Lower lobe of right lung (tissue), 2 donors: ENCODE data around the gene KIRREL1. TPM values are rescaled to one million over a fixed set of nuclear protein-coding genes. Genes with fewer than 3 reads are reported as not detected.

Source experiments
- ATAC-seq, 2 donors: fragments of 200-7000 bp; cut with Tn5 transposase; one replicate each; pipeline ENCODE4 v1.9.1; 2020 to 2022; ENCODE audit warnings: mild to moderate bottlenecking in 2 of 2, moderate library complexity in 2 of 2
- DNase-seq: peaks from one replicate; pipeline ENCODE4 v3.0.0-alpha.2; 2020
- H3K27ac ChIP-seq: fragments of 200-600 bp; one replicate; pipeline ENCODE4 v1.8.0; 2022
- H3K27me3 ChIP-seq: fragments of 200-600 bp; one replicate; pipeline ENCODE4 v1.8.0; 2022; ENCODE audit warnings: low read depth
- H3K36me3 ChIP-seq: fragments of 200-600 bp; one replicate; pipeline ENCODE4 v1.8.0; 2022; ENCODE audit warnings: mild to moderate bottlenecking
- H3K4me1 ChIP-seq: fragments of 200-600 bp; one replicate; pipeline ENCODE4 v1.8.0; 2022
- H3K4me3 ChIP-seq: fragments of 200-600 bp; one replicate; pipeline ENCODE4 v1.8.0; 2022; ENCODE audit warnings: mild to moderate bottlenecking
- H3K9me3 ChIP-seq: fragments of 200-600 bp; one replicate; pipeline ENCODE4 v1.8.0; 2022
- CTCF ChIP-seq: fragments of 200-600 bp; IDR thresholded peaks from one replicate; pipeline ENCODE4 v1.8.0; 2022; ENCODE audit warnings: antibody characterized with exemption, mild to moderate bottlenecking
- intact Hi-C: fragments of 100-400 bp; cut with DNase I; formaldehyde crosslinking; loops from one replicate; pipeline ENCODE4 v1.11.0; 2022
- total RNA-seq: library from RNA; stranded (reverse); fragmentation: NEBNext Ultra II Directional; extraction: Animal tissue kit (Norgen Biotek cat#: 25700); gene quantifications from one replicate; pipeline ENCODE4 v1.2.1, GENCODE V29; 2021
- donor health status: DM: no; HTN: yes; CAD: no; lungs with severe emphysema.

KIRREL1 gene
- total RNA-seq, 1 donor from 2014 or later = 26.9 TPM

- Histone ChIP-seq H3K9me3 (no peaks in the 10 kb centered on the region), H3K27ac (no peak overlapping the region), H3K36me3 (peaks cover 59% of the 10 kb centered on the region), H3K27me3 (no peaks in the 10 kb centered on the region), H3K4me3 (no peak overlapping the region), H3K4me1 (no peaks in the 10 kb centered on the region)
- no peak for DNase-seq
- no peak for ATAC-seq
- intact Hi-C loops = no loop called here
- no peak for TF ChIP-seq CTCF
Measured at GRCh38 chr1:158084747-158085146, 91.3 kb downstream of the KIRREL1 start.

DNA sequence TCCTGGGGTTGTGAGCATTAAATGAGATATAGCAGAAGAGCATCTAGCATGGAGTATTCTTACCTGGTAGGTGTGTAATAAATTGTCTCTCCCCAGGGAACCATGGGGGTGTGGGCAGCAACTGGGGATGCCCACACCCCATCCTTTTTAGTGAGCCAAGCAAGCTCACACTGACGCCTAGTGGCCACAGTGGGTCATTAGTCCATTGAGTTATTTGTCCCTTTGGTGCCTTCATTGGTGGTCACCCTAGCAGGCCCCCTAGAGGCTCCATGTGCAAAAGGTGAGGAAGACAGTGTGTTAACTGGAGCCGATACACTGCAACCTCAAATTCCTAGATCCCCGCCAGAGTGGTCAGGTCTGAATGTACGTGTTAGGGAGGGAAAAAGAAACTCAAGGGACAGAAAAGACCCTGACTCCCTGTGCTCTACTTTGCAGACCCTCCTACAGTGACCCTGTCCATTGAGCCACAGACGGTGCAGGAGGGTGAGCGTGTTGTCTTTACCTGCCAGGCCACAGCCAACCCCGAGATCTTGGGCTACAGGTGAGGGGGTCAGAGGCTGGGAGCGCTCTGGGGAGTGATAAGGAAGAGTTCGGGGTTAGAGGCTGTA, 94.0 kb downstream of the KIRREL1 start:
- H3K27me3 ChIP-seq = no peaks in the 10 kb centered on the region
- peaks cover 60% of the 10 kb centered on the region for H3K36me3 ChIP-seq
- intact Hi-C loops = no loop called here
- ATAC-seq (peak; percentile 67 to 76), DNase-seq (no peak)
- H3K27ac ChIP-seq = no peak overlapping the region
- H3K4me3 ChIP-seq = no peak overlapping the region
- H3K9me3 ChIP-seq = no peaks in the 10 kb centered on the region
- TF ChIP-seq CTCF = peak; percentile 80
- H3K4me1 ChIP-seq = no peaks in the 10 kb centered on the region

DNA sequence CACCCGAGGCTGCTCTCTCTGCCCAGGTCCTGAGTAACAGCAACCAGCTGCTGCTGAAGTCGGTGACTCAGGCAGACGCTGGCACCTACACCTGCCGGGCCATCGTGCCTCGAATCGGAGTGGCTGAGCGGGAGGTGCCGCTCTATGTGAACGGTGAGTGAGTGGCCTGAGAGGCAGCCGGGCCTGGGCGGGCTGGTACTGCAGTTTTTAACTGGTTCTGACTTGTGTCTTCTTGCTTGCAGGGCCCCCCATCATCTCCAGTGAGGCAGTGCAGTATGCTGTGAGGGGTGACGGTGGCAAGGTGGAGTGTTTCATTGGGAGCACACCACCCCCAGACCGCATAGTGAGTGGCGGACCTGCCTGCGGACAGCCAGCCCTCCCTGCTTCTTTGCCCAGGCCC, 96.0 kb downstream of the KIRREL1 start:
- Histone ChIP-seq H3K27me3 (no peaks in the 10 kb centered on the region), H3K4me3 (no peak overlapping the region), H3K9me3 (no peaks in the 10 kb centered on the region), H3K4me1 (no peaks in the 10 kb centered on the region), H3K36me3 (peaks cover 73% of the 10 kb centered on the region), H3K27ac (no peak overlapping the region)
- no peak for ATAC-seq
- intact Hi-C loops = no loop called here
- DNase-seq = no peak
- no peak for TF ChIP-seq CTCF

GRCh38 chr1:158089925-158090637, 96.6 kb downstream of the KIRREL1 start:
- peaks cover 73% of the 10 kb centered on the region for H3K36me3 ChIP-seq
- no peak overlapping the region for H3K27ac ChIP-seq
- H3K4me3 ChIP-seq = no peak overlapping the region
- TF ChIP-seq CTCF = no peak
- DNase-seq (no peak), ATAC-seq (no peak)
- intact Hi-C loops = loop anchor here (10.0 kb wide), 1 partner anchor 95 kb away; the partner anchor contains the start of gene KIRREL1
- no peaks in the 10 kb centered on the region for H3K27me3 ChIP-seq
- no peaks in the 10 kb centered on the region for H3K9me3 ChIP-seq
- no peaks in the 10 kb centered on the region for H3K4me1 ChIP-seq

DNA sequence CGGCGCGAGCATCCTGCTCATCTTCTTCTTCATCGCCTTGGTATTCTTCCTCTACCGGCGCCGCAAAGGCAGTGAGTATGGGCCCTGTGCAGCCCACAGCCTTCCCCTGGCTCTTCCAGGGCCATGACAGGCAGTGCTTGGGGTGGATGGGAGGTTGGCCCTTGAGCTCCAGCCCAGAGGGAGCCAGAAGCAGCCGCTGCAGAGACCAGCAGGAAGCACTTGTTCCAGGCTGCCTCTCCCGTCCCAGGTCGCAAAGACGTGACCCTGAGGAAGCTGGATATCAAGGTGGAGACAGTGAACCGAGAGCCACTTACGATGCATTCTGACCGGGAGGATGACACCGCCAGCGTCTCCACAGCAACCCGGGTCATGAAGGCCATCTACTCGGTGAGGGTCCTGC, 99.9 kb downstream of the KIRREL1 start:
- intact Hi-C loops = loop anchor here (10.0 kb wide), 1 partner anchor 99 kb away; the partner anchor contains the start of gene KIRREL1
- peaks cover 60% of the 10 kb centered on the region for H3K36me3 ChIP-seq
- H3K9me3 ChIP-seq = no peaks in the 10 kb centered on the region
- ATAC-seq = no peak
- H3K27ac ChIP-seq = no peak overlapping the region
- TF ChIP-seq CTCF = no peak
- H3K4me3 ChIP-seq = no peak overlapping the region
- no peak for DNase-seq
- H3K27me3 ChIP-seq = no peaks in the 10 kb centered on the region
- no peaks in the 10 kb centered on the region for H3K4me1 ChIP-seq
